SK-N-DZ (cell line): ENCODE data around the gene MYO1E.
"Not testable (repeated sequence)": the region's sequence is repeated elsewhere in the genome, so short reads cannot be mapped to it uniquely, and the experiment has no call there.

Experiments used
- DNase-seq: peaks from one replicate; pipeline ENCODE4 v3.0.0-alpha.2; 2015; ENCODE audit warnings: low spot score

MYO1E gene

DNA sequence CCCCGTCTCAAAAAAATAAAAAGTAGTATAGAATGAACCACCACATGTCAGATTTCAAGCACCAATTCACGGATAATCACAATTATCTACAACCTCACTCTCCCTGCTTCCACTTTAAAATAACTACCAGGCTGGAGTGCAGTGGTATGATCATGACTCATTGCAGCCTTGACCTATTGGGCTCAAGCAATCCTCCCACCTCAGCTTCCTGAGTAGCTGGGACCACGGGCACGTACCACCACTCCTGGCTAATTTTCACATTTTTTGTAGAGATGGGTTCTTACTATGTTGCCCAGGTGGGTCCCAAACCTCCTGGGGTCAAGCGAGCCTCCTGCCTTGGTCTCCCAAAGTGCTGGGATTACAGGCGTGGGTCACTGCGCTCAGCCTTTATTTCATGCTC, 204.1 kb downstream of the MYO1E start:
- DNase-seq = no peak

DNA sequence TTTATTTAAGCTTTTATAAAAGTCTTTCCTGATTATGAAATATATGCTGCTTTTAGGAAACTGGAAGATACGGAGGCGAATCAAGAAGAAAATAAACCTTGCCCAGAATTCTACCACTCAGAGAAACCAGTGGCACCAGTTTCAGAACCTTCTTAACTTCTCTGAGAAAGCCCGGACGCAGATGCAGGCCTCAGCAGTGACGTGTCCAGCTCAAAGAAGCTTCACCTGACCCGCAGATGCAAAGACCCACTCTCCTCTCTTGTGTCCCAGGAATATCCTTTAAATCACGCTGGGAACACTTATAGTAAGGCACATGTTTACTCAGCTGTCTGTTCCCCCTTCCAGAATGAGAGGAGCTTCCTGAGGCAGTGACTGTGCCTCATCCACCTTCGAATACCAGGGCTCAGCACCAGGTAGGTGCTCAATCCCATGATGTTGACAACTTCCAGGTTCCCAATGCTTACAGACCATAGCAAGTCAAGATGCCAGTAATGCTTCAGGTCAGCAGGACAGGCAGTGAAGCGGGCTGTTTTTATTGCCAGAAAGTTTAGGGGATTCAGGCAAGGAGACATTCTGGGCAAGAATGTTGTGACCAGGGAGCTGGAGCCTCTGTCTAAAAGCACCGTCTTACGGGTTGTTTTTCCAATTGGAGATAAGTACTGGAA, 205.9 kb downstream of the MYO1E start:
- no peak for DNase-seq

- DNase-seq = no peak
Measured at GRCh38 chr15:59166166-59166565, 206.5 kb downstream of the MYO1E start.

DNA sequence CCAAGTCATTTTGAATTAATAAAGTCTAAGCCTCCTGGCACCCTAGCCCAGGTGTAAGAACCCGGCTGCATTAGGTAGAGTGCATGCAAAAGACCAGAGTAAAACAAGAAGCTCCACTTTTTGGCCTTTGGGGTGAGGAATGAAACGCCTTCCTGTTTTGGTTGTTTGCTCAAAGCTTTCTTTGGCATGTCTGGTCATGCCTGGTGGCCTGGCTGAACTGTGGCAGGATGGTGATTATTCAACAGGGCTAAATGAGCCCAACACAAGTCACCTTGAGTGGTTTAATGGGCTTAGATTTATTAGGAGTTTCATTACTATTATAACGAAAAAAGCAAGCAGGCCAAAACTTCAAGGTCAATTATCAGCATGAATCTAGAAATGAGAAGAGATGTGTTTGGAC, 206.9 kb downstream of the MYO1E start:
- DNase-seq = no peak

DNA sequence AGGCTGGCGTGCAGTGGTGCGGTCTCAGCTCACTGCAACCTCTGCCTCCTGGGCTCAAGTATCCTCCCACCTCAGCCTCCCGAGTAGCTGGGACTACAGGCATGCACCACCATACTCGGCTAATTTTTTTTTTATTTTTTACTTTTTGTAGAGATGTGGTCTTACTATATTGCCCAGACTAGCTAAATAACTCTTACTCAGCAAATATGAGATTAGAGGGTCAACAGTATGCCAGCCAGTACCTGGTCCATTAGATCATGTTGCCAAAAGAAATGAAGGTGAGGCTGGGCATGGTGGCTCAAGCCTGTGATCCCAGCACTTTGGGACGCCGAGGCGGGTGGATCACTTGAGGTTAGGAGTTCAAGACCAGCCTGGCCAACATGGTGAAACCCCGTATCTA, 210.6 kb downstream of the MYO1E start:
- DNase-seq = not testable (repeated sequence)

DNA sequence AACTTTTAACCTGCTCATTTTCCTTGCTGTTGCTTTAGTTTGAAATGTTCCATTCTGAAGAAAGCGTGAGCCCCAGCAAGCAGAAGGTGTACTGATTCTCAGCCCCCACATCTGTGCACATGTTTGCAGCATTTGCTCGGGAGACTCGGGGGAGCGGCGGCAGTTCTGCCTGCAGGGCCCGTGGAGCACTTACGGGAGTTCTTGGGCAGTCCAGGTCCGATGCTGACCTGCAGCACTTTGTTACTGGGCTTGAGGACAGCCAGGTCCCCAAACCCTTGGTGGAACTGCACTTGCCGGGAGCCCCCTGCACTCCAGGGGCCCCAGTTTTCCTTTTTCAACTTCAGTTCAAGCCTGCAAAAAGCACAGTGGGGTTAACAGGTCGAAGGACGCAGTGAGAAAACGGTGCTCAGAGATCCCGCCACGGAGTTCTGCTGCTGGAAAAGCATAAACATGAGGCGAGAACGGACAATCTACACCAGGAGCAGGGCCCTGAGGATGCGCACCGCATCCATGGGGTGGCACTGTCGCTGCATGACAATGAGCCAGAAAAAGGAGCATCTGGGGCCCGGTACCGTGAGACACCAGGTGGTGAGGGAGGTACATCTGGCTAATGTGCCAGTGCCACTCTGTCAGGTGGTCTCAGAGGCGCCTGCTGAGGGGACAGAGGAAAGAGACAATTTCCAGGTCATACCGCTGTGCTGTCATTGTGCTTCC, 211.6 kb downstream of the MYO1E start:
- DNase-seq = peak; percentile 13

DNA sequence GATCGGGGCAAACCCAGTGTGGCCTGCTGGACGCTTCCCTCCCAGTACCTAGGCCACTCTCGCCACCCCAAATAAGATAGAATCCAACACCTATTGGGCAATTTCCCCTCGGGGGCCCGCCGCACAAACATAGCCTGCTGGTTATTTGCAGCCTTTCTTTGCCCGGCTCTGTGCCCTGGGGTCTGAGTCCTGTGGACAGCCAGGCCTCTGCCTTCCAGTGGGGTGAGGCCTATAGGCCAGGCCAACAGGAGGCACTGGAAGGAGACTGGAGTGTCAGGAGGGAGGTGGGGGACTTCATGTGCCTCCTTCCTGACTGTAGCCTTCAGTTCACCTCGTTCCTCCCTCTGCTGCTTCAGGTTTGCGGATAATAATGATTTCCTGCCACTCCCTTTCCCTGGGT, 213.5 kb downstream of the MYO1E start:
- no peak for DNase-seq

GRCh38 chr15:59158701-59159034, 214.0 kb downstream of the MYO1E start:
- no peak for DNase-seq

GRCh38 chr15:59157840-59158700, 214.6 kb downstream of the MYO1E start:
- DNase-seq = no peak

DNA sequence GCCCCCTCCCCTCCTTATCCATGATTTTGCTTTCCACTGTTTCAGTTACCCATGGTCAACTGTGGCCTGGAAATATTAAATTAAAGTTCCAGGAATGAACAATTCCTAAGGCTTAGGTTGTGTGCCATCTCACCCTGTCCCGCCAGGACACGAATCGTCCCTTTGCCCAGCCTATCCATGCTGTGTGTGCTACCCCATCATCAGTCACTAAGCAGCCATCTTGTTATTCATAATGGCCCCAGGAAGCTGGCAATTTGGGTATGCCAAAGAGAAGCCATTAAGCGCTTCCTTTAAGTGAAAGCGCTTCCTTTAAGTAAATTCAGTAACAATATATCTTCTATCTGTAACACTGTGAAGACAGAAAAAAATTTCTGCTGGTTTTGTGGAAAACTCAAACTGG, 215.3 kb downstream of the MYO1E start:
- DNase-seq = no peak

GRCh38 chr15:59155431-59155830, 217.2 kb downstream of the MYO1E start:
- no peak for DNase-seq

GRCh38 chr15:59154243-59154642, 218.4 kb downstream of the MYO1E start:
- no peak for DNase-seq

DNA sequence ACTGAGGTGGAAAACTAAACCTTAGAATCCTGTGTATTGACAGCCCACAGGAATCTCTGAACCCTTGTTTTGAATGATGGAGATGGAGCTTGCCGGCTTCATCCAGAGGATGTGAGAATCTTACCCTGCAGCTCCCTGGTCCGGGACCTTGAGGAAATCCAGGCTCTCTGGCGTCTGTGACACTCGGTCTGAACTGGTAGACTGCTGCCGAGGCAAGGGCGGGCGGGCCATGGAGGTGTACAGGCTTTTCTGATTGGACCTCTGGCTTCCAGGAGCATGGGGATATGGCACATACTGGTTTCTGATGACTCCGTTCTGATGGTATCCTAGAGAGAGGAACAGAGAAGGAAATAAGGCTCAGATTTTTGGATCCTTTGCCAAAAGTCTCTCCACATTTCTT, 219.2 kb downstream of the MYO1E start:
- no peak for DNase-seq

DNA sequence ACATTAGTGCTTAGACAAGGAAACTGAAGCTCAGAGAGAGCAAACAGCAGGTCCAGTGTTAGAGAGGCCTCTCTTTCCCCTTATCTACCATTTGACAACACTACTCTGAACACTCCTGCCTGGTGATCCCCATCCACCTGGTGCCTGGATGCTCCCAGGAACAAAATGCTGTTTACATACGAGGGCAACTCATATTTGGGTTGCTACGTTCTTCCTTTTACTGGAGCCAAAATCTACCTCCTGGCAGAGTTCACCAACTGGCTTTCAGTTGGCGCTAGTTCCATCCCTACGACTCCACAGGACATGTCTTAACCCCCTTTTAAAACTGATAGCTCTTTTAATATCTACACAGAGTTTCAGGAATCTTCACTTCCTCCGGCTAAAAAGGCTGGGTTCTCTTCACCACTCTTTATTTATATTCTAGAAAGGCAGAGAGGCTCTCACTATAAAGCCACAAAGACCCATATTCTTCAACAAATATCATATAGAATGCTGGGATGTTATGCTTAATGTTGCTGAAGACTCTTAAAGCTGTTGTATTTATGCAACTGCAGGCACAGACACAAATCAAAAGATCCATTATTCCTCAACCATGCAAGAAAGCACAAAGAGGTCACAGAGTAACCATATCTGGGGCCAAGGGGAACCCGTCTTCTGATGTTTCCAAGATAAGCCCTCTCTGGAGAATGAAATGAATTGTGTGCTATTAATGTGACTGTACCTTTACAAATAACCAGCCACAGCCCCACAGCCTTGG, 219.8 kb downstream of the MYO1E start:
- no peak for DNase-seq

DNA sequence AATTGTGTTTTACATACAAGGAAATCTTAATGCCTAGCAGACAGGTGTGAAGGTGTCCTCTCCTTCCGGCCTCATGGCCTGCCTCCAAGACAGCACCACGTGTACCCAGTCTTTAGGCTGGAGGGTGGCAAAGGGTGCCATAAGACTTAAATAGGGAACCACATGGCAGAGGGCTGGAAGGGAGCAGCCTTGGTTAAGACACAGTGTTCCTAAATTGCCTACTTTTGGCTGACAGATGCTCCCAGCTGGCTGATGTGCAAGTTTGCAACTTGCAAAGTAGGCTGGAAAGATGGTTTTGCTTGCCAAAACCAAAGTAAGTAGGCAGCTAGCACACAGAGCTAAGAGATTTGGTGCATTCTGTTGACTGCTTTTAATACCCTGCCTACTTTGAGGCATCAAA, 222.5 kb downstream of the MYO1E start:
- DNase-seq = no peak

- no peak for DNase-seq
Measured at GRCh38 chr15:59148153-59148833, 224.4 kb downstream of the MYO1E start.

- DNase-seq = no peak
Measured at GRCh38 chr15:59147666-59148065, 225.0 kb downstream of the MYO1E start.

DNA sequence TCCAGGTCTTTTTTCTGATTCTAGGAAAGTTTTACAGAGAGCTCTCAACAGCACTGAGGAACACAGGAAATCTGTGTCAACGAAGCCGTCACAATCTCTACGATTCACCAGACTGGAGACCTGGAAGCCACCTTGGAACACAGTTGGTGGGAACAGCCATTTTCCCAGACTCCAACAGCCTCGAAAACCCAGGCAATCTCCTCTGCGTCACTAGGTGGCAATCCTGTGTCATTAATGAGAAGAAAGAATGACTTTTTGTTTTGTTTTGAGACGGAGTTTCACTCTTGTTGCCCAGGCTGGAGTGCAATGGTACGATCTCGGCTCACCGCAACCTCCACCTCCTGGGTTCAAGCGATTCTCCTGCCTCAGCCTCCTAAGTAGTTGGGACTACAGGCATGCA, 228.1 kb downstream of the MYO1E start:
- not testable (repeated sequence) for DNase-seq

DNA sequence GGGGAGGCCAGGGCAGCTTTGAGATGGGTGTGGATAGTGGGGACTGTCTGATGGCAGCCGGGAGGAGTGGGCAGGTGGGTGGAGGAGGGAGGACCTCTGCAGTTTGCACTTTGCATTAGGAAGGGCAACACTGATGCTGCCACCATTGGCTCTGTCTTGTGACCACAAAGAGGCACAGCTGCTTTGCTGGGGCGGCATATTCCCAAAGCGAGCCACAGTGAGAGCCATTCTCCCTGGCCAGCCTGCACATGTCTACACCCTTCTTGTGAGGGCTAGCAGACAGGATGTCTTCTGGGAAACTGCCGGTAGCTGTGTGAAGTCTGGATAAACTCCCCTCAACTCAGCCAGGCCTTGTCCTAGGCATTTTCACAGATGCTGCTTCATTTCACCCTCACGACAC, 229.4 kb downstream of the MYO1E start:
- DNase-seq = no peak

DNA sequence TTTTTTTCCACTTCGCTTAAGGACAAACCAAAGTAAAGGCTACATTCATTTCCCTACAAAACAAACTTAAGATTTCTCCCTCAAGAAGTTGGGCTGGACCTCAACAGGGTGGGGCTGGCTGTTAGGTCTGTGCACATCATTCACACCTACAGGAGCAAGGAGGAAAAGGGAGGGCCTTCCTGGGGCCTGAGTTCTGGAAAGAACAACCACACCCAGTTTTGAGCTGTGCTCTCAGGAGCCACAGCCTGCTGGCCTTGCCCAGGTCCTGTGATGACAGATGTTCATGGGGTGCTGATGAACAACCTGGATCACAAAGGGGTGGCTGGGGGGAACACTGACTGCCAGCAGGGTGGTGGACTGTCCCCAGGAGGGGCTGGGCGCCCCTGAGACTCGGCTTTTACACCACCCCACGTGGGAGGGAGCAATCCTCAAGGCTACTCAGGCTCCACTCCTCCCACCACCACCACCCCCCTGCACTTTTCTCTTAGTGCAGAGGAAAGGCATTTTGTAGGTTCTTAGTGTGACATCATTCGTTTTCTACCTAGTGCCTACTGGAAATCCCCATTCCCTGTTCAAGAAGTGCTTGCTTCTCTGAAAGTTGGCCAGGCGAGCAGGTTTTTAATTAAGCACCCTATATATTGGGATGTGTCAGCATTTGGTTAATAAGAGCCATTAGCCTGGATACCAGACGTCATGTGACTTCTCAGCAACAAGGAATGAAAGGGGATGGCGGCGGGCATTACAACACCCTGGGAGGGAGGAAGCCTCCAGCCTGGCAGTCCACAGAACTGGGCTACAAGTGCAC, 232.0 kb downstream of the MYO1E start:
- no peak for DNase-seq
